Measurements from ENCODE around the gene CD4. TPM values are rescaled to one million over a fixed set of nuclear protein-coding genes. Genes with fewer than 3 reads are reported as not detected.

CD4 gene
- total RNA-seq, 2 donors from 2014 or later, result 22.3 to 25.0 TPM

DNA sequence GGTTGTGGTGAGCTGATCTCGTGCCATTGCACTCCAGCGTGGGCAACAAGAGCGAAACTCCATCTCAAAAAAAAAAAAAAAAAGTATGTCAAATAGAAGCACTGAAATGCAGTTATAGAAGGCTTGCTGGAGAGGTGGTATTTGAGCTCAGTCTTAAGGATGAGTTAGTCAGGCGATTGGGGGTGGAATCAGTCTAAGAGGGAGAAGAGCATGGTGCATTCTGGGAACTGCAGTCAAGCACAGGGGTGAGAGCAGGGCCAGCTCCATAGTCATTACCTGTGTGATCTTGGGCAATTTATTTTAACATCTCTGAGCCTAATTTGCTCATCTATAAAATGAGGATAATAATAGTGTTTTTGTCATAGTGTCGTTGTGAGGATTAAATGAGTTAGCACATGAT lies 45.5 kb downstream of the CD4 start:
- Histone ChIP-seq H3K9me3 (no peaks in the 10 kb centered on the region), H3K27me3 (replicated peaks; ENCODE audit: insufficient read depth) (no peaks in the 10 kb centered on the region), H3K27ac (no peak overlapping the region), H3K4me3 (no peak overlapping the region), H3K4me1 (ENCODE audit: control insufficient read depth in 1 of 2, low read depth in 2 of 2) (peaks cover 0 to 12% of the 10 kb centered on the region in 2 donors), H3K36me3 (peaks cover 47% of the 10 kb centered on the region)
- TF ChIP-seq, protein P1, sequence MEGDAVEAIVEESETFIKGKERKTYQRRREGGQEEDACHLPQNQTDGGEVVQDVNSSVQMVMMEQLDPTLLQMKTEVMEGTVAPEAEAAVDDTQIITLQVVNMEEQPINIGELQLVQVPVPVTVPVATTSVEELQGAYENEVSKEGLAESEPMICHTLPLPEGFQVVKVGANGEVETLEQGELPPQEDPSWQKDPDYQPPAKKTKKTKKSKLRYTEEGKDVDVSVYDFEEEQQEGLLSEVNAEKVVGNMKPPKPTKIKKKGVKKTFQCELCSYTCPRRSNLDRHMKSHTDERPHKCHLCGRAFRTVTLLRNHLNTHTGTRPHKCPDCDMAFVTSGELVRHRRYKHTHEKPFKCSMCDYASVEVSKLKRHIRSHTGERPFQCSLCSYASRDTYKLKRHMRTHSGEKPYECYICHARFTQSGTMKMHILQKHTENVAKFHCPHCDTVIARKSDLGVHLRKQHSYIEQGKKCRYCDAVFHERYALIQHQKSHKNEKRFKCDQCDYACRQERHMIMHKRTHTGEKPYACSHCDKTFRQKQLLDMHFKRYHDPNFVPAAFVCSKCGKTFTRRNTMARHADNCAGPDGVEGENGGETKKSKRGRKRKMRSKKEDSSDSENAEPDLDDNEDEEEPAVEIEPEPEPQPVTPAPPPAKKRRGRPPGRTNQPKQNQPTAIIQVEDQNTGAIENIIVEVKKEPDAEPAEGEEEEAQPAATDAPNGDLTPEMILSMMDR (IDR thresholded peaks at IDR 0.05), result no peak
- ATAC-seq (ENCODE audit: insufficient number of reproducible peaks, low FRiP score, low read depth) (no peak), DNase-seq (ENCODE audit: low spot score) (no peak)

DNA sequence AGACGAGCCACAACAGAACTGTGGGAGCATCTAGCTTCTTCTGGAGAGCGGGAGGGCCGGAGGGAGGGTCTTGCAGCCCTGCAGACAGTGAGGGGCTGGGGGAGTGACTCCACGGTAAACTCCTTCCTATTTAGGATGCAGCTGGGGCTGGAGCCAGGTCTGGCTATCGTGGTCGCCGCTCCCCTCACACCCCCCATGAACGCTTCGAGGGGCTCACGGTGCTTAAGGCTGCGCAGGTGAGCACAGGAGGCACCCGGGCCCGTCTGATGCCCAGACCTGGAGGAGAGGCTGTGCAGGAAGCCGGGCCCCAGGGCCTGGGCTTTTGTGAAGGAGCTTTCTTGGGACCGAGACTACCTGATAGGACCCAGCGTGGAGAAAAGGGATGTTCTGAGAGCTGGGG lies 47.5 kb downstream of the CD4 start:
- TF ChIP-seq, protein P1 (IDR thresholded peaks at IDR 0.05), result no peak
- no peak overlapping the region for H3K27ac ChIP-seq
- peaks cover 0 to 7% of the 10 kb centered on the region in 2 donors for H3K4me1 ChIP-seq (ENCODE audit: control insufficient read depth in 1 of 2, low read depth in 2 of 2)
- no peaks in the 10 kb centered on the region for H3K9me3 ChIP-seq
- peaks cover 38% of the 10 kb centered on the region for H3K36me3 ChIP-seq
- no peak for ATAC-seq (ENCODE audit: insufficient number of reproducible peaks, low FRiP score, low read depth)
- no peaks in the 10 kb centered on the region for H3K27me3 ChIP-seq (replicated peaks; ENCODE audit: insufficient read depth)
- DNase-seq (ENCODE audit: low spot score), result no peak
- no peak overlapping the region for H3K4me3 ChIP-seq

DNA sequence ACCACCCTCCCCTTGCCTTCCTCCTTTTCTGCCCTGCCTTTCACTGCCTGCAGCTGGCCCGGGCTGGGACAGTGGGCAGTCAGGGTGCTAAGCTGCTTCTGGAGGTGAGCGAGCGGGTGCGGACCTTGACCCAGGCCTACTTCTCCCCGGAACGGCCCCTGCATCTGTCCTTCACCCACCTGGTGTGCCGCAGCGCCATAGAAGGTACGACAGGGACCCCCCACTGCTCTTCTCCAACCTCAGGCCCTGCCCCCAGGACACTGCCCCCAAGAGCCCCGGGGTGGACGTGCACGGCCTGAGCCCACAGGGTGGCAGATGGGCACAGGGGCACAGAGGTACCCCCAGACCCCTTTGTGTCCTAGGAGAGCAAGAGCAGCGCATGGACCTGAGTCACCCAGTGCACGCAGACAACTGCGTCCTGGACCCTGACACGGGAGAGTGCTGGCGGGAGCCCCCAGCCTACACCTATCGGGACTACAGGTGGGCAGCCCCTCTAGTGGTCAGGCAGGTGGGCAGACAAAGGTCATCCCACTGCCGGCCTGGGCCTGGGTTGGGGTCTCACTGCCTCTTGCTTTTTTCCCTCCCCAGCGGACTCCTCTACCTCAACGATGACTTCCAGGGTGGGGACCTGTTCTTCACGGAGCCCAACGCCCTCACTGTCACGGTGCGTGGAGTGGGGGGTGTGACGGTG lies 48.2 kb downstream of the CD4 start:
- ATAC-seq (ENCODE audit: insufficient number of reproducible peaks, low FRiP score, low read depth) (no peak), DNase-seq (ENCODE audit: low spot score) (no peak)
- no peak overlapping the region for H3K4me3 ChIP-seq
- H3K9me3 ChIP-seq, result no peaks in the 10 kb centered on the region
- TF ChIP-seq, protein P1 (IDR thresholded peaks at IDR 0.05), result no peak
- peaks cover 38% of the 10 kb centered on the region for H3K36me3 ChIP-seq
- no peak overlapping the region for H3K27ac ChIP-seq
- H3K4me1 ChIP-seq (ENCODE audit: control insufficient read depth in 1 of 2, low read depth in 2 of 2), result peaks cover 0 to 7% of the 10 kb centered on the region in 2 donors
- H3K27me3 ChIP-seq (replicated peaks; ENCODE audit: insufficient read depth), result no peaks in the 10 kb centered on the region

DNA sequence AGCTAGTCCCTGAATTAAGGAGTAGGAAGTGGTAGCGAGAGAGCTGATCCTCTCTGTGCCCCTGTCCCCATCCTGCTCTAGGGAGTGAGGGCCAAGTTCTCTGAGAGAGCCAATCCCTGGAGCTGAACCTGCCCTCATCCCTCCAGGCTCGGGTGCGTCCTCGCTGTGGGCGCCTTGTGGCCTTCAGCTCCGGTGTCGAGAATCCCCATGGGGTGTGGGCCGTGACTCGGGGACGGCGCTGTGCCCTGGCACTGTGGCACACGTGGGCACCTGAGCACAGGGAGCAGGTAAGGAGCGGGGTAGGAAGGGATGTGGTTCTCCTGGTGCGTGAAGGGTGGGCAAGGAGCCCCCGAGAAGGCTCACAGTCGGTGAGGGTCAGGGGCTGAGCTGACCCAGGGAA lies 49.5 kb downstream of the CD4 start:
- Histone ChIP-seq H3K27ac (no peak overlapping the region), H3K9me3 (no peaks in the 10 kb centered on the region), H3K4me3 (no peak overlapping the region), H3K27me3 (replicated peaks; ENCODE audit: insufficient read depth) (no peaks in the 10 kb centered on the region), H3K4me1 (ENCODE audit: control insufficient read depth in 1 of 2, low read depth in 2 of 2) (no peaks in the 10 kb centered on the region), H3K36me3 (peaks cover 35% of the 10 kb centered on the region)
- TF ChIP-seq, protein P1 (IDR thresholded peaks at IDR 0.05), result no peak
- ATAC-seq (ENCODE audit: insufficient number of reproducible peaks, low FRiP score, low read depth) (no peak), DNase-seq (ENCODE audit: low spot score) (no peak)

DNA sequence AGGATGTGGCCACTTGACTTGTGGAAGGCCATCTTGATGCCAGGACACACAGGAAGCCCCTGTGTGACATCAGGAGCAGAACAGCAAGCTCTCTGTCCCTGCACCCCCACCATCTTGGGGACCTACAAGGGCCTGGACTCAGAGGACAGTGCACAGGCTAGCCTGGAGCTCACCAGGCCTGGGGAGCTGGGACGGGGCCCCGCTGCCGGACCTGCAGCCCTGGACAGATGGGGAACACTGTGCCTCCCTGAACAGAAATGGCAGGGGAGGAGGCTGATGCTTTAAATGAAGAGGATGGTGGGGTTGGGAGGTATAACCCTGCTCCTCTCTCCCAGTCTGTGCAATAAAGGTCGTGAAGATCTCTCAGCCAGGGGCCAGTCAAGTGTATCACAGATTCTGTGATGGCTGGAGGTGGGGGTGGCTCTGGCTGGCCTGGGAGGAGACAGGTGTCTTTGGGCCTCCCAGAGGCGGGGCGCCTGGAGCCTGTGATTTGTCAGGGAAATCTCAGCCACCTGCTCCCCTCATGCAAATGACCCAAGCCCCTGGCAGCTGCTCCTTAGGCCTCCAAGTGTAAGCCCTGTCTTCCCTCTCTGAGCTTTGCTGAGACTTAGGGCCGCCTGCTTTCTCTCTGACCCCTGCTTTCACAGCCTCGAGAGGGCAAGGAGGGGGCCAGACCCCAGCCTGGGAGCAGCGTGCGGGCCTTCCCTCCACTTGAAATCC lies 50.3 kb downstream of the CD4 start:
- peaks cover 32% of the 10 kb centered on the region for H3K36me3 ChIP-seq
- no peaks in the 10 kb centered on the region for H3K4me1 ChIP-seq (ENCODE audit: control insufficient read depth in 1 of 2, low read depth in 2 of 2)
- H3K4me3 ChIP-seq, result no peak overlapping the region
- no peak for DNase-seq (ENCODE audit: low spot score)
- H3K9me3 ChIP-seq, result no peaks in the 10 kb centered on the region
- no peaks in the 10 kb centered on the region for H3K27me3 ChIP-seq (replicated peaks; ENCODE audit: insufficient read depth)
- no peak for ATAC-seq (ENCODE audit: insufficient number of reproducible peaks, low FRiP score, low read depth)
- H3K27ac ChIP-seq, result no peak overlapping the region
- TF ChIP-seq, protein P1 (IDR thresholded peaks at IDR 0.05), result no peak

Measured in thoracic aorta (tissue), 2 donors.